NT2/D1 (cell line): ENCODE results near the gene REEP6.

Source experiments
- DNase-seq: peaks from one replicate; pipeline ENCODE4 v3.0.0-alpha.2; 2011; ENCODE audit warnings: low read depth, low spot score
- H3K27me3 ChIP-seq: 2 replicates; pipeline ENCODE4 v1.6.0; 2011; ENCODE audit warnings: mild to moderate bottlenecking; ENCODE audit not compliant: insufficient read length, insufficient read depth
- H3K36me3 ChIP-seq: 2 replicates; pipeline ENCODE4 v1.6.1; 2011; ENCODE audit warnings: mild to moderate bottlenecking, low read length, mixed read lengths; ENCODE audit not compliant: insufficient read depth, insufficient read length
- H3K4me1 ChIP-seq: 2 replicates; pipeline ENCODE4 v1.5.1; 2011; ENCODE audit not compliant: insufficient read depth, insufficient read length
- H3K4me3 ChIP-seq: 2 replicates; pipeline ENCODE4 v1.5.1; 2011; ENCODE audit warnings: low read depth; ENCODE audit not compliant: insufficient read length
- H3K9ac ChIP-seq: 2 replicates; pipeline ENCODE4 v1.6.0; 2011; ENCODE audit warnings: low read depth; ENCODE audit not compliant: insufficient read length
- H3K9me3 ChIP-seq: 2 replicates; pipeline ENCODE4 v1.5.1; 2011; ENCODE audit warnings: mild to moderate bottlenecking, low read length; ENCODE audit not compliant: insufficient read depth
- SUZ12 ChIP-seq: IDR thresholded peaks from 2 replicates; pipeline ENCODE4 v1.6.1; 2011; ENCODE audit not compliant: insufficient read length, insufficient read depth; ENCODE audit errors: extremely low read depth
- YY1 ChIP-seq: IDR thresholded peaks from 2 replicates; pipeline ENCODE4 v1.6.1; 2011; ENCODE audit not compliant: insufficient read length, insufficient read depth
- ZNF274 ChIP-seq: IDR thresholded peaks from 2 replicates; pipeline ENCODE4 v1.6.1; 2011; ENCODE audit warnings: mild to moderate bottlenecking, low read depth, low read length

The REEP6 gene

GRCh38 chr19:1522061-1522460 is 31.1 kb downstream of the REEP6 start:
- Histone ChIP-seq H3K9ac (no peak overlapping the region), H3K9me3 (no peaks in the 10 kb centered on the region), H3K4me1 (peaks cover 32% of the 10 kb centered on the region), H3K36me3 (no peaks in the 10 kb centered on the region), H3K4me3 (no peak overlapping the region), H3K27me3 (peaks cover 29% of the 10 kb centered on the region)
- DNase-seq: no peak
- TF ChIP-seq ZNF274: no peak
- no peak for TF ChIP-seq YY1
- TF ChIP-seq SUZ12: no peak

- peaks cover 29% of the 10 kb centered on the region for H3K27me3 ChIP-seq
- no peaks in the 10 kb centered on the region for H3K9me3 ChIP-seq
- no peak for DNase-seq
- H3K36me3 ChIP-seq: no peaks in the 10 kb centered on the region
- no peak for TF ChIP-seq SUZ12
- H3K4me3 ChIP-seq: no peak overlapping the region
- H3K9ac ChIP-seq: peak overlapping the region; percentile 64
- peaks cover 32% of the 10 kb centered on the region for H3K4me1 ChIP-seq
Measured at GRCh38 chr19:1522838-1523237, 31.9 kb downstream of the REEP6 start.

- H3K4me3 ChIP-seq: peak within 1 kb of the TSS; percentile 87
- no peaks in the 10 kb centered on the region for H3K36me3 ChIP-seq
- no peaks in the 10 kb centered on the region for H3K9me3 ChIP-seq
- H3K27me3 ChIP-seq: peaks cover 29% of the 10 kb centered on the region
- no peak for DNase-seq
- TF ChIP-seq SUZ12: no peak
- TF ChIP-seq ZNF274: no peak
- TF ChIP-seq YY1: no peak
- peaks cover 32% of the 10 kb centered on the region for H3K4me1 ChIP-seq
- peak within 1 kb of the TSS; percentile 90 for H3K9ac ChIP-seq
Measured at GRCh38 chr19:1523412-1524286, 32.7 kb downstream of the REEP6 start, which contains the start of gene PLK5. Gene PLK5 (plus strand): TSS chr19:1524077. CDS start chr19:1526997, 2,920 bp downstream.

GRCh38 chr19:1524287-1524971 is 33.4 kb downstream of the REEP6 start:
- Histone ChIP-seq H3K36me3 (no peaks in the 10 kb centered on the region), H3K9ac (peak overlapping the region; percentile 90), H3K4me1 (peaks cover 32% of the 10 kb centered on the region), H3K4me3 (peak overlapping the region; percentile 87), H3K9me3 (no peaks in the 10 kb centered on the region), H3K27me3 (peaks cover 29% of the 10 kb centered on the region)
- TF ChIP-seq ZNF274 (no peak), YY1 (no peak), SUZ12 (no peak)
- DNase-seq: no peak

DNA sequence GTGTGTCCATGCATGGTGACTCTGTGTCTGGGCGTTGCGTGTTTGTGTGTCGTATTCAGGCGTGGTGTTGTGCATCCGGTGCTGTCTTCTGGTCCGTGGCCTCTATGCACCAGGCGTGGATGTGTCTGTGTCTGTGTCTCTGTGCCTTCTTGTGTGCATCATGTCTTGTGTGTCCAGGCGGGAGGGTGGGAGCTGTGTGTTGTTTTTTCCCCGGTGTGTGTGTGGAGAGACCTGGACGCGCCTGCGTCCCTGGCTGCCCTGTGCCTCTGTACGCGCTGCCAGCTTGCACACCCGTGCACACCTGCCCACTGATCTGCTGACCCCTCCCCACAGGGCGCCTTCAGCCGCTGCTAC is 34.0 kb downstream of the REEP6 start:
- Histone ChIP-seq H3K27me3 (peaks cover 29% of the 10 kb centered on the region), H3K4me3 (peak overlapping the region; percentile 87), H3K9ac (no peak overlapping the region), H3K36me3 (no peaks in the 10 kb centered on the region), H3K9me3 (no peaks in the 10 kb centered on the region), H3K4me1 (peaks cover 32% of the 10 kb centered on the region)
- TF ChIP-seq ZNF274: no peak
- TF ChIP-seq YY1: no peak
- TF ChIP-seq SUZ12: no peak
- no peak for DNase-seq

DNA sequence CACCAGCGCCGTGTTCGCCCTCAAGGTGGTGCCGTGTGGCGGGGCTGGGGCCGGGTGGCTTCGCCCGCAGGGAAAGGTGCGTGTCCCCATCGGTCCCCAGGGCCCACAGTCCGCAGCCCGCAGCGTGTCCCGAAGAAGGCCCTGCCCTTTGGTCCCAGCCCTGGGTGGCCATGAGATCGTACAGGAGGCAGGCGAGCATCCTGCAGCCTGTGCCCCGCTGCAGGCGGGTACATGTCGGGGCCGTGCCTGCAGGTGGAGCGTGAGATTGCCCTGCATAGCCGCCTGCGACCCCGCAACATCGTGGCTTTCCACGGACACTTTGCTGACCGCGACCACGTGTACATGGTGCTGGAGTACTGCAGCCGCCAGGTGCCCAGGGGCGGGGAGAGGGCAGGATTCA is 34.4 kb downstream of the REEP6 start:
- Histone ChIP-seq H3K4me1 (peaks cover 28% of the 10 kb centered on the region), H3K4me3 (no peak overlapping the region), H3K9me3 (no peaks in the 10 kb centered on the region), H3K36me3 (no peaks in the 10 kb centered on the region), H3K9ac (no peak overlapping the region), H3K27me3 (peaks cover 29% of the 10 kb centered on the region)
- no peak for DNase-seq
- no peak for TF ChIP-seq ZNF274
- no peak for TF ChIP-seq SUZ12
- TF ChIP-seq YY1: no peak

DNA sequence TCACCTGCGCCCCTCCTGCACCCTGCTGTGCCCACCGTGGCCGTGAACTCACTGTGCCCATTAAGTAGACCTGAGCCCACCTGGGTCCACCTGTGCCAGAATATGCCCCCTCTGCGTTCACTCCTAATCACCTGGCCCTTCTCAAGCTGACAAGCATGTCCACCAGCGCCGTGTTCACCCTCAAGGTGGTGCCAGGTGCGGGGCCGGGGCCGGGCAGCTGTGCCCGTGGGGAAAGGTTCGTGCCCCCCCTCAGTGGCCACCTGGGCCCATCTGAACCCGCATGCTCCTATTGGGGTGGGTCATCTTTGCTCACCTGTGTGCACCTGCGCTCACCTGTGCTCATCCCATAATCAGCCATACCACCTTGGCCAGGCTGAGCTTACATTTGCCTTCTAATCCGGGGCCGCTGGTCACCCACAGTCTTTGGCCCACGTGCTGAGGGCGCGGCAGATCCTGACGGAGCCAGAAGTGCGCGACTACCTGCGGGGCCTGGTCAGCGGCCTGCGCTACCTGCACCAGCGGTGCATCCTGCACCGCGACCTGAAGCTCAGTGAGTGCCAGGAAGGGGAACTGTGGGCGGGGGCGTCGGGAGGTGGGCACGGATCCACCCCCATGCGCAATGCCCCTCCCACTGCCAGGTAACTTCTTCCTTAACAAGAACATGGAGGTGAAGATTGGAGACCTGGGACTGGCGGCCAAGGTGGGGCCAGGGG is 35.2 kb downstream of the REEP6 start:
- TF ChIP-seq YY1 (no peak), ZNF274 (no peak), SUZ12 (no peak)
- H3K9ac ChIP-seq: no peak overlapping the region
- no peaks in the 10 kb centered on the region for H3K36me3 ChIP-seq
- H3K9me3 ChIP-seq: no peaks in the 10 kb centered on the region
- H3K27me3 ChIP-seq: peaks cover 29% of the 10 kb centered on the region
- H3K4me3 ChIP-seq: no peak overlapping the region
- no peak for DNase-seq
- peaks cover 26% of the 10 kb centered on the region for H3K4me1 ChIP-seq
